SKM-1 treated with dmso at 0.1 percent for 144 hours (cell line): ENCODE data around the gene SPATA19.
"Not testable (repeated sequence)": the region's sequence is repeated elsewhere in the genome, so short reads cannot be mapped to it uniquely, and the experiment has no call there.

Experiments
- DNase-seq: peaks from one replicate; lab custom pipeline; 2025; ENCODE audit not compliant: unreplicated experiment; lab: John Stamatoyannopoulos, UW

SPATA19 gene

GRCh38 chr11:133845413-133845812 lies at the start of gene SPATA19:
SPATA19 (minus strand) TSS chr11:133845513; CDS start chr11:133845446, 67 bp downstream.
- DNase-seq = no peak

GRCh38 chr11:133895061-133895479 lies 49.8 kb upstream of the SPATA19 start:
- no peak for DNase-seq

- DNase-seq = no peak
These were observed 48.1 kb upstream of the SPATA19 start for GRCh38 chr11:133893381-133893780.

- no peak for DNase-seq
These were observed 47.5 kb upstream of the SPATA19 start for GRCh38 chr11:133892584-133893380.

GRCh38 chr11:133892126-133892525 lies 46.8 kb upstream of the SPATA19 start:
- DNase-seq = no peak

GRCh38 chr11:133889893-133890292 lies 44.6 kb upstream of the SPATA19 start:
- no peak for DNase-seq

GRCh38 chr11:133889188-133889587 lies 43.9 kb upstream of the SPATA19 start:
- DNase-seq = no peak

GRCh38 chr11:133887692-133888332 lies 42.5 kb upstream of the SPATA19 start:
- no peak for DNase-seq

GRCh38 chr11:133886029-133886428 lies 40.7 kb upstream of the SPATA19 start:
- DNase-seq = no peak

- no peak for DNase-seq
These were observed 26.8 kb upstream of the SPATA19 start for GRCh38 chr11:133872160-133872559.

GRCh38 chr11:133867456-133867855 lies 22.1 kb upstream of the SPATA19 start:
- no peak for DNase-seq

GRCh38 chr11:133865466-133865865 lies 20.2 kb upstream of the SPATA19 start:
- no peak for DNase-seq

GRCh38 chr11:133864756-133865155 lies 19.4 kb upstream of the SPATA19 start:
- DNase-seq = no peak

- DNase-seq = no peak
These were observed 14.8 kb upstream of the SPATA19 start for GRCh38 chr11:133860151-133860550.

GRCh38 chr11:133854330-133854960 lies 9.1 kb upstream of the SPATA19 start:
- not testable (repeated sequence) for DNase-seq

GRCh38 chr11:133844217-133844616 lies 1.1 kb downstream of the SPATA19 start:
- DNase-seq = no peak

GRCh38 chr11:133843454-133843987 lies 1.8 kb downstream of the SPATA19 start:
- DNase-seq = no peak

GRCh38 chr11:133842730-133843129 lies 2.6 kb downstream of the SPATA19 start:
- DNase-seq = no peak

- DNase-seq = no peak
These were observed 3.3 kb downstream of the SPATA19 start for GRCh38 chr11:133842053-133842452.

- no peak for DNase-seq
These were observed 3.9 kb downstream of the SPATA19 start for GRCh38 chr11:133841279-133842043.

- DNase-seq = no peak
These were observed 4.8 kb downstream of the SPATA19 start for GRCh38 chr11:133840479-133840941.
